Upper lobe of right lung (tissue), 1 donor: ENCODE results near the gene FBXW11. TPM values are rescaled to one million over a fixed set of nuclear protein-coding genes. Genes with fewer than 3 reads are reported as not detected.

Experiments
- ATAC-seq: fragments of 200-7000 bp; cut with Tn5 transposase; one replicate; pipeline ENCODE4 v1.9.1; 2020; ENCODE audit warnings: mild to moderate bottlenecking, moderate library complexity
- DNase-seq: peaks from one replicate; pipeline ENCODE4 v3.0.0-alpha.2; 2020
- H3K27ac ChIP-seq: fragments of 200-600 bp; one replicate; pipeline ENCODE4 v1.8.0; 2022
- H3K27me3 ChIP-seq: fragments of 200-600 bp; one replicate; pipeline ENCODE4 v1.8.0; 2022; ENCODE audit warnings: mild to moderate bottlenecking
- H3K36me3 ChIP-seq: fragments of 200-600 bp; one replicate; pipeline ENCODE4 v1.8.0; 2022
- H3K4me1 ChIP-seq: fragments of 200-600 bp; one replicate; pipeline ENCODE4 v1.8.0; 2022
- H3K4me3 ChIP-seq: fragments of 200-600 bp; one replicate; pipeline ENCODE4 v1.8.0; 2022; ENCODE audit warnings: mild to moderate bottlenecking
- H3K9me3 ChIP-seq: fragments of 200-600 bp; one replicate; pipeline ENCODE4 v1.8.0; 2022
- intact Hi-C: fragments of 100-400 bp; cut with DNase I; formaldehyde crosslinking; loops from one replicate; pipeline ENCODE4 v1.11.0; 2022
- total RNA-seq: library from RNA; stranded (reverse); fragmentation: NEBNext Ultra II Directional; extraction: Animal tissue kit (Norgen Biotek cat#: 25700); gene quantifications from one replicate; pipeline ENCODE4 v1.2.1, GENCODE V29; 2021
- TF ChIP-seq, protein P1 (sequence below): fragments of 200-600 bp; IDR thresholded peaks from one replicate; pipeline ENCODE4 v1.8.0; 2022; ENCODE audit warnings: antibody characterized with exemption
- donor health status: DM: no; HTN: yes; CAD: no; lungs with severe emphysema.

Gene FBXW11
- total RNA-seq, 1 donor from 2014 or later, result 61.8 TPM

DNA sequence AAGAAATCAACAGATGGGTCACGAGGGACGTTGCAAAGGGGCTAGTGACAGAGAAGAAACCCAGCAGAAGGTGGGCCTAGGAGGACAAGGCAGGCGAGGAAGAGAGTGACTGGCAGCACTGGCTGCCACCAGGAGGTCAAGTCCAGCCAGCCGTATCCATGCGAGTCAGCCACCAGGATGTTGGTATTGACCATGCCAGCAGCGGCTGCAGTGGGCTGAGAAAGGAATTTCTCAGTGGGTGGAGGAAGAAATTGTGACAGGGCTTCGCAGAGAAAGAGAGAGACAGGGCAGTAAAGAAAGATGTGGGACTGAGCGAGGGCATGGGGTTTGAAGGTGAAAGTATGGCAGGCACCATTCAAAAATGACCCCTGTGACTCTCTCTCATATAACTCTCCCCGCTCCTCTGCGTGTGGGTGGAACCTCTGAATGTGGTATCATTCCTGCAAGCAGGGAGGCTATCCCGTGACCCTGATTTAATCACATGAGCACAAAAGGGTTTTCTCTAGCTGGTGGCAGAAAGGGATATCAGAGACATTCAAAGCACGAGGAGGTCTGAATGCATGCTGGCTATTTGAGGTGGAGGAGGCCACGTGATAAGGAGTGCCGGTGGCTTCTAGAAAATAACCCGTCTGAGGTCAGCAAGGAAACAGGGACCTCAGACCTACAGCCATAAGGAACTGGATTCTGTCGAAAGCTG lies 45.4 kb upstream of the FBXW11 start:
- TF ChIP-seq, protein P1, sequence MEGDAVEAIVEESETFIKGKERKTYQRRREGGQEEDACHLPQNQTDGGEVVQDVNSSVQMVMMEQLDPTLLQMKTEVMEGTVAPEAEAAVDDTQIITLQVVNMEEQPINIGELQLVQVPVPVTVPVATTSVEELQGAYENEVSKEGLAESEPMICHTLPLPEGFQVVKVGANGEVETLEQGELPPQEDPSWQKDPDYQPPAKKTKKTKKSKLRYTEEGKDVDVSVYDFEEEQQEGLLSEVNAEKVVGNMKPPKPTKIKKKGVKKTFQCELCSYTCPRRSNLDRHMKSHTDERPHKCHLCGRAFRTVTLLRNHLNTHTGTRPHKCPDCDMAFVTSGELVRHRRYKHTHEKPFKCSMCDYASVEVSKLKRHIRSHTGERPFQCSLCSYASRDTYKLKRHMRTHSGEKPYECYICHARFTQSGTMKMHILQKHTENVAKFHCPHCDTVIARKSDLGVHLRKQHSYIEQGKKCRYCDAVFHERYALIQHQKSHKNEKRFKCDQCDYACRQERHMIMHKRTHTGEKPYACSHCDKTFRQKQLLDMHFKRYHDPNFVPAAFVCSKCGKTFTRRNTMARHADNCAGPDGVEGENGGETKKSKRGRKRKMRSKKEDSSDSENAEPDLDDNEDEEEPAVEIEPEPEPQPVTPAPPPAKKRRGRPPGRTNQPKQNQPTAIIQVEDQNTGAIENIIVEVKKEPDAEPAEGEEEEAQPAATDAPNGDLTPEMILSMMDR, result no peak
- no peaks in the 10 kb centered on the region for H3K27me3 ChIP-seq
- peak overlapping the region; percentile 8 for H3K27ac ChIP-seq
- H3K4me3 ChIP-seq, result no peak overlapping the region
- no peak for ATAC-seq
- peaks cover 4% of the 10 kb centered on the region for H3K4me1 ChIP-seq
- intact Hi-C loops, result no loop called here
- DNase-seq, result no peak
- H3K9me3 ChIP-seq, result no peaks in the 10 kb centered on the region
- H3K36me3 ChIP-seq, result peaks cover 67% of the 10 kb centered on the region

DNA sequence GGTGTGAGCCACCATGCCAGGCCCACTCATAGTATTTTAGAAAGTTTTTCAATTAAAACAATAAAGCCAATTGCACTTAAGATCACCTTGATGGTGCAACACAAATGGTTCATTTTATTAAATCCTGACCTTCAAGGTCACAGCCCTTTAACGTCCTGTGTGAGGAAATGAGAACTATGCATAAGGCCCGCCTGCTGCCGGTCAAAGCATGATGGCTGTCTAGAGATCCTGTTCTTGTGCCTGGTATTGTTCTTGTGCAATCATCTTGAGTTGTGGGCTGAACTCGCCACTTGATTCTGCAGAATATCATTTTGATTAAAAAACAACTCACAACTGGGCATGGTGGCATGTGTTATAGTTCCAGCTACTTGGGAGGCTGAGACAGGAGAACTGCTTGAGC lies 43.6 kb upstream of the FBXW11 start:
- DNase-seq, result no peak
- H3K4me3 ChIP-seq, result no peak overlapping the region
- H3K27me3 ChIP-seq, result no peaks in the 10 kb centered on the region
- intact Hi-C loops, result no loop called here
- TF ChIP-seq, protein P1, result no peak
- H3K36me3 ChIP-seq, result peaks cover 68% of the 10 kb centered on the region
- ATAC-seq, result no peak
- H3K9me3 ChIP-seq, result no peaks in the 10 kb centered on the region
- no peak overlapping the region for H3K27ac ChIP-seq
- peaks cover 4% of the 10 kb centered on the region for H3K4me1 ChIP-seq

DNA sequence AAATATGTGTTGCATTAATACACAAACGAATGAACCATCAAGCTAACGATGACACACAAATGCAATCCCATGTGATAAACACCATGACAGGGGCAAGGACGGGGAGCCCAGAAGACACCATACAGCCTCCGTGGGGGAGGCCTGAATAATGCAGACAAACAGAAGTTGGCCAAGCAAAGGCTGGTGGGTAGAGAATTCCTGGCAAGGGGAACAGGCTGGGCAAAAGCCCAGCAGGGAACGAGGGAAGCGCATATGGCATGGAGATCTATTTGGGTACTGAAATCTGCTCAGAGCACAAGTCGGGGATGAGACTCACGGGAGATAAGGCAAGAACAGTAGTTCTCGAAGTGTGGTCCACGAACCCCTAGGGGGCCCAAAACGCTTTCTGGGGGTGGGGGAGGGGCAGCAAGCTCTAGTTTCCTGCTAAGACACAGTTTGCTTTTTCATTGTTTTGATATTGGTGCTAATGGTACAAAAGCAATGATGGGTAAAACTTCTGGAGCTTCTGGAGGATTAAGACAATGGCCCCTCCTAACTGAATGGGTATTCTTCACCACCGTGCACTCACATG lies 42.9 kb upstream of the FBXW11 start:
- Histone ChIP-seq H3K36me3 (peaks cover 68% of the 10 kb centered on the region), H3K27me3 (no peaks in the 10 kb centered on the region), H3K4me3 (no peak overlapping the region), H3K9me3 (no peaks in the 10 kb centered on the region), H3K27ac (no peak overlapping the region), H3K4me1 (peaks cover 4% of the 10 kb centered on the region)
- TF ChIP-seq, protein P1, result no peak
- no peak for DNase-seq
- no peak for ATAC-seq
- intact Hi-C loops, result loop anchor here (10.0 kb wide), 1 partner anchor 135 kb away; no protein-coding TSS in a partner anchor

DNA sequence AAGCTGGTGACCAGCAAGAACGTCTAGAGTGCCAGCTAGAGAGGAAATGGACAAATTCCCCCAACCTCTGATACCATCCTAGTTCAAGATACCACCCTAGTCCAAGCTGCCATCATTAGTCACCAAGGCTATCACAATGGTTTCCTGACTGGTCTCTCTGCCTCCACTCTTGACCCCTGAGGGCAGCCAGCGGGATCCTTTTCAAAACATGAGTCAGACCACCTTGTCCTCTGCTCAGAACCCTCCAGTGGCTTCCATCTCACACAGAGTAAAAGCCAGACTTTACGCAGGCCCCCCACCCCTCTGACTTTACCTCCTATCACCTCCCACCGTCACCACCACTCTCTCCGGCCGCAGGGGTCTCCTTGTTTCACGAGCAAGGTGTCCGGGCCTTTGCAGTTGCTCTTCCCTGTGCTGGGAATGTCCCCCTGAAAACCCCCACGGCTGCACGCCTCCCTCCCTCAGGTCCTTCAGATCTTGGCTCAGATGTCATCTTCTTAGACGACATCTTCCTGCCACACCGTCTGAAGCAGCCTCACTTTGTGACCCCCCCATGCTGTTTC lies 42.2 kb upstream of the FBXW11 start:
- intact Hi-C loops, result loop anchor here (10.0 kb wide), 1 partner anchor 134 kb away; no protein-coding TSS in a partner anchor
- Histone ChIP-seq H3K4me3 (no peak overlapping the region), H3K4me1 (peaks cover 4% of the 10 kb centered on the region), H3K27me3 (no peaks in the 10 kb centered on the region), H3K9me3 (no peaks in the 10 kb centered on the region), H3K27ac (no peak overlapping the region), H3K36me3 (peaks cover 68% of the 10 kb centered on the region)
- ATAC-seq, result no peak
- TF ChIP-seq, protein P1, result no peak
- DNase-seq, result no peak

DNA sequence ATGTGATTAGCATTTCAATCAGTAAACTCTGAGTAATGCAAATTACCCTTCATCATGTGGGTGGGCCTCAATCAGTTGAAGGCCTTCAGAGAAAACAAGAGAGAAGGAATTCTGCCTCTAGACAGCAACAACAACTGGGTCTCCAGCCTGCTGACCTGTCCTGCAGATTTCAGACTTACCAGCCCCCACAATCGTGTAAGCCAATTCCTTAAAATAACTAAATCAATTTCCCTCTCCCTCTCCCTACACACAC lies 41.7 kb upstream of the FBXW11 start:
- peaks cover 4% of the 10 kb centered on the region for H3K4me1 ChIP-seq
- ATAC-seq (no peak), DNase-seq (no peak)

More for the DNA sequence above, 41.7 kb upstream of the FBXW11 start:
- intact Hi-C loops, result loop anchor here (10.0 kb wide), 1 partner anchor 133 kb away; no protein-coding TSS in a partner anchor
- no peak overlapping the region for H3K4me3 ChIP-seq
- no peak overlapping the region for H3K27ac ChIP-seq
- TF ChIP-seq, protein P1, result no peak
- H3K27me3 ChIP-seq, result no peaks in the 10 kb centered on the region
- H3K9me3 ChIP-seq, result no peaks in the 10 kb centered on the region
- H3K36me3 ChIP-seq, result peaks cover 68% of the 10 kb centered on the region
